ENCODE results near the gene PARG. TPM values are rescaled to one million over a fixed set of nuclear protein-coding genes. Genes with fewer than 3 reads are reported as not detected.

PARG gene
- polyA plus RNA-seq, 1 donor (not counting 4 experiments of a cell fraction or from before 2014, with no cell fraction given), result 18.6 TPM

DNA sequence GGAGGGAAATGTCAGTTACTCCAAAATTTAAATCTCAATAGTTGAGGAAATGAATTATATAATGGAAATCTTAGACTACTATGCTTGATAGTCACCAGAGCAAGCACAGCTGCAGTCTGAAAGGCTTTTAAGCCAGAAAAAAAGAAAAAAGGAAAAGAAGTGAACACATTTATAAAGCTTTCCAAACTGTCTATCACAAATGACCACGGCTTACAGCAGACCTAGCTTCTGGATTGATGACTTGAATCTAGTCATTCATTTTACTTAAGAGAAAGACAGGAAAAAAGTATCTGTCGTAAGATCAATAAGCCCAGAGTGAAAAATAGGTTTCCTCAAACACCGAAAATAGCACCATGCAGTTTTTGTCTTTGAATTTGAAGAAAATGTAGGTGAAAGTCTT, 111.8 kb downstream of the PARG start:
- Histone ChIP-seq H4K20me1 (ENCODE audit: control insufficient read depth, extremely low read depth, insufficient read depth, low read length) (no peaks in the 10 kb centered on the region), H3K27me3 (ENCODE audit: control insufficient read depth, extremely low read depth, insufficient read depth, low read length) (no peaks in the 10 kb centered on the region), H3K4me1 (ENCODE audit: control insufficient read depth, extremely low read depth, insufficient read depth, low read length) (peaks cover 5% of the 10 kb centered on the region), H3K27ac (ENCODE audit: control insufficient read depth, insufficient read depth, low read length) (no peak overlapping the region), H3K9me1 (ENCODE audit: control insufficient read depth, extremely low read depth, insufficient read depth, low read length) (no peaks in the 10 kb centered on the region), H3K79me2 (ENCODE audit: control insufficient read depth, insufficient read depth, low read length) (no peaks in the 10 kb centered on the region), H3K9me3 (ENCODE audit: control insufficient read depth, low read depth, low read length) (no peaks in the 10 kb centered on the region), H3K9ac (ENCODE audit: control insufficient read depth, extremely low read depth, insufficient read depth, low read length) (no peak overlapping the region), H3K36me3 (ENCODE audit: control insufficient read depth in 2 of 2, extremely low read depth in 1 of 2, insufficient read depth in 2 of 2, low read length in 2 of 2) (peaks cover 0 to 4% of the 10 kb centered on the region in 2 experiments), H2AFZ (ENCODE audit: control insufficient read depth, low read length) (no peak overlapping the region), H3K4me3 (ENCODE audit: control insufficient read depth in 2 of 3, extremely low read depth in 1 of 3, insufficient read depth in 2 of 3, low read depth in 1 of 3, low read length in 3 of 3) (no peak overlapping the region), H3K4me2 (ENCODE audit: control insufficient read depth, extremely low read depth, insufficient read depth, low read depth, low read length) (no peak overlapping the region)
- no peak for FAIRE-seq
- no peak for DNase-seq (ENCODE audit: low read depth, low spot score)
- TF ChIP-seq, protein P1, sequence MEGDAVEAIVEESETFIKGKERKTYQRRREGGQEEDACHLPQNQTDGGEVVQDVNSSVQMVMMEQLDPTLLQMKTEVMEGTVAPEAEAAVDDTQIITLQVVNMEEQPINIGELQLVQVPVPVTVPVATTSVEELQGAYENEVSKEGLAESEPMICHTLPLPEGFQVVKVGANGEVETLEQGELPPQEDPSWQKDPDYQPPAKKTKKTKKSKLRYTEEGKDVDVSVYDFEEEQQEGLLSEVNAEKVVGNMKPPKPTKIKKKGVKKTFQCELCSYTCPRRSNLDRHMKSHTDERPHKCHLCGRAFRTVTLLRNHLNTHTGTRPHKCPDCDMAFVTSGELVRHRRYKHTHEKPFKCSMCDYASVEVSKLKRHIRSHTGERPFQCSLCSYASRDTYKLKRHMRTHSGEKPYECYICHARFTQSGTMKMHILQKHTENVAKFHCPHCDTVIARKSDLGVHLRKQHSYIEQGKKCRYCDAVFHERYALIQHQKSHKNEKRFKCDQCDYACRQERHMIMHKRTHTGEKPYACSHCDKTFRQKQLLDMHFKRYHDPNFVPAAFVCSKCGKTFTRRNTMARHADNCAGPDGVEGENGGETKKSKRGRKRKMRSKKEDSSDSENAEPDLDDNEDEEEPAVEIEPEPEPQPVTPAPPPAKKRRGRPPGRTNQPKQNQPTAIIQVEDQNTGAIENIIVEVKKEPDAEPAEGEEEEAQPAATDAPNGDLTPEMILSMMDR (optimal IDR thresholded peaks at IDR 0.05 in 1 of 3, IDR thresholded peaks at IDR 0.05 in 1 of 3, conservative IDR thresholded peaks at IDR 0.05 in 1 of 3; ENCODE audit: extremely low read depth in 1 of 3, insufficient read depth in 2 of 3, low read length in 3 of 3), result no peak
- dilution Hi-C loops (cut with MboI; ENCODE audit: extremely low pct_ligation_motif_present, low sequenced_read_pairs), result no loop called here

DNA sequence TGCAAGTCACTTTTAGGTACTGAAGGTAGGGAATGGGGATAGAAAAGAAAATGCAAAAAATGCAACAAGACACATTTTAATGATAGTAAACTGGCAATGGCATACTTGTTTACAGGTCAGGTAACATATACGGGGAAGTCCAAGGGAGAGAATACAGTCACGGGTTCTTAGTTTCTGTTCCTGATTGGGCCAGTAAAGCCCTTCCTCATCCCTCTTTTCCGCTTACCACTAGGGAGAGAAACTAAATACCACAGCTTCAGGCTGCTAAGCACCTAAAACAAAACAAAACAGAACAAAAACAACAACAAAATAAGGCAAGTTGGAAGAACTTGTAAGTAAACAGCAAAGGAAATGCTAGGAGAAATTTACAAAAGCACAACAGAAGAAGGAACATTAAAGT, 114.5 kb downstream of the PARG start:
- Histone ChIP-seq H3K27me3 (ENCODE audit: control insufficient read depth, extremely low read depth, insufficient read depth, low read length) (no peaks in the 10 kb centered on the region), H3K36me3 (ENCODE audit: control insufficient read depth in 2 of 2, extremely low read depth in 1 of 2, insufficient read depth in 2 of 2, low read length in 2 of 2) (peaks cover 2 to 3% of the 10 kb centered on the region in 2 experiments), H3K4me3 (ENCODE audit: control insufficient read depth in 2 of 3, extremely low read depth in 1 of 3, insufficient read depth in 2 of 3, low read depth in 1 of 3, low read length in 3 of 3) (no peak overlapping the region), H2AFZ (ENCODE audit: control insufficient read depth, low read length) (no peak overlapping the region), H3K9me1 (ENCODE audit: control insufficient read depth, extremely low read depth, insufficient read depth, low read length) (no peaks in the 10 kb centered on the region), H3K4me2 (ENCODE audit: control insufficient read depth, extremely low read depth, insufficient read depth, low read depth, low read length) (no peak overlapping the region), H3K9me3 (ENCODE audit: control insufficient read depth, low read depth, low read length) (no peaks in the 10 kb centered on the region), H3K79me2 (ENCODE audit: control insufficient read depth, insufficient read depth, low read length) (no peaks in the 10 kb centered on the region), H3K9ac (ENCODE audit: control insufficient read depth, extremely low read depth, insufficient read depth, low read length) (no peak overlapping the region), H3K27ac (ENCODE audit: control insufficient read depth, insufficient read depth, low read length) (no peak overlapping the region), H3K4me1 (ENCODE audit: control insufficient read depth, extremely low read depth, insufficient read depth, low read length) (peaks cover 7% of the 10 kb centered on the region), H4K20me1 (ENCODE audit: control insufficient read depth, extremely low read depth, insufficient read depth, low read length) (no peaks in the 10 kb centered on the region)
- TF ChIP-seq, protein P1 (optimal IDR thresholded peaks at IDR 0.05 in 1 of 3, IDR thresholded peaks at IDR 0.05 in 1 of 3, conservative IDR thresholded peaks at IDR 0.05 in 1 of 3; ENCODE audit: extremely low read depth in 1 of 3, insufficient read depth in 2 of 3, low read length in 3 of 3), result no peak
- TF ChIP-seq EZH2 (IDR thresholded peaks at IDR 0.05; ENCODE audit: low read length), result no peak
- dilution Hi-C loops (cut with MboI; ENCODE audit: extremely low pct_ligation_motif_present, low sequenced_read_pairs), result no loop called here
- FAIRE-seq (no peak), DNase-seq (ENCODE audit: low read depth, low spot score) (no peak)
